Subcutaneous abdominal adipose tissue (tissue), 5 donors: Measurements from ENCODE around the gene TBC1D22B.

ENCODE experiments used
- H3K27ac ChIP-seq: one replicate; pipeline ENCODE4 v1.7.0; 2013; ENCODE audit warnings: low read depth, mild to moderate bottlenecking, inconsistent platforms, low read length, moderate library complexity
- H3K27me3 ChIP-seq, 5 donors: one replicate each; pipeline ENCODE4 v1.7.0; 2013; ENCODE audit warnings: low read length in 5 of 5, inconsistent platforms in 1 of 5; ENCODE audit not compliant: control insufficient read depth in 5 of 5, insufficient read depth in 4 of 5
- H3K36me3 ChIP-seq, 5 donors: one replicate each; pipeline ENCODE4 v1.7.0; 2013; ENCODE audit warnings: low read length in 5 of 5; ENCODE audit not compliant: control insufficient read depth in 5 of 5, insufficient read depth in 5 of 5
- H3K4me1 ChIP-seq, 5 donors: one replicate each; pipeline ENCODE4 v1.7.0; 2013; ENCODE audit warnings: low read length in 5 of 5, mild to moderate bottlenecking in 3 of 5, moderate library complexity in 1 of 5; ENCODE audit not compliant: control insufficient read depth in 5 of 5, insufficient read depth in 5 of 5
- H3K4me3 ChIP-seq, 5 donors: one replicate each; pipeline ENCODE4 v1.7.0; 2013; ENCODE audit warnings: low read length in 5 of 5, low read depth in 1 of 5
- H3K9ac ChIP-seq, 5 donors: one replicate each; pipeline ENCODE4 v1.7.0; 2013; ENCODE audit warnings: low read length in 5 of 5, mild to moderate bottlenecking in 4 of 5, moderate library complexity in 3 of 5
- H3K9me3 ChIP-seq, 5 donors: one replicate each; pipeline ENCODE4 v1.7.0; 2013; ENCODE audit warnings: low read length in 5 of 5; ENCODE audit not compliant: control insufficient read depth in 5 of 5
- donor health status: healthy.
- donor health status: healthy.
- donor health status: healthy.
- donor health status: healthy.
- donor health status: healthy.

The TBC1D22B gene

GRCh38 chr6:37362101-37362828 lies 104.7 kb downstream of the TBC1D22B start:
- no peaks in the 10 kb centered on the region for H3K4me1 ChIP-seq
- no peak overlapping the region for H3K9ac ChIP-seq
- no peaks in the 10 kb centered on the region for H3K27me3 ChIP-seq
- H3K4me3 ChIP-seq = no peak overlapping the region
- no peaks in the 10 kb centered on the region for H3K9me3 ChIP-seq
- no peak overlapping the region for H3K27ac ChIP-seq
- peaks cover 13 to 34% (median 25%) of the 10 kb centered on the region in 5 donors for H3K36me3 ChIP-seq

- Histone ChIP-seq H3K27ac (no peak overlapping the region), H3K27me3 (no peaks in the 10 kb centered on the region), H3K4me3 (no peak overlapping the region), H3K36me3 (peaks cover 28 to 56% (median 44%) of the 10 kb centered on the region in 5 donors), H3K9ac (no peak overlapping the region), H3K4me1 (peaks cover 0 to 6% (median 2%) of the 10 kb centered on the region in 5 donors), H3K9me3 (no peaks in the 10 kb centered on the region)
Measured at GRCh38 chr6:37365791-37366190, 108.2 kb downstream of the TBC1D22B start.

- Histone ChIP-seq H3K27me3 (no peaks in the 10 kb centered on the region), H3K36me3 (peaks cover 30 to 57% (median 45%) of the 10 kb centered on the region in 5 donors), H3K9me3 (no peaks in the 10 kb centered on the region), H3K27ac (no peak overlapping the region), H3K4me3 (no peak overlapping the region), H3K4me1 (peaks cover 0 to 6% (median 2%) of the 10 kb centered on the region in 5 donors), H3K9ac (no peak overlapping the region)
Measured at GRCh38 chr6:37366910-37367309, 109.3 kb downstream of the TBC1D22B start.

GRCh38 chr6:37368961-37369320 lies 111.4 kb downstream of the TBC1D22B start:
- peaks cover 0 to 6% (median 2%) of the 10 kb centered on the region in 5 donors for H3K4me1 ChIP-seq
- no peak overlapping the region for H3K9ac ChIP-seq
- no peak overlapping the region for H3K4me3 ChIP-seq
- peaks cover 30 to 43% (median 38%) of the 10 kb centered on the region in 5 donors for H3K36me3 ChIP-seq
- no peaks in the 10 kb centered on the region for H3K9me3 ChIP-seq
- no peak overlapping the region for H3K27ac ChIP-seq
- H3K27me3 ChIP-seq = no peaks in the 10 kb centered on the region

GRCh38 chr6:37369321-37370201 lies 112.0 kb downstream of the TBC1D22B start:
- Histone ChIP-seq H3K27me3 (no peaks in the 10 kb centered on the region), H3K27ac (no peak overlapping the region), H3K9me3 (no peaks in the 10 kb centered on the region), H3K4me3 (no peak overlapping the region), H3K4me1 (peaks cover 0 to 6% (median 2%) of the 10 kb centered on the region in 5 donors), H3K36me3 (peaks cover 32 to 46% (median 38%) of the 10 kb centered on the region in 5 donors), H3K9ac (no peak overlapping the region)

- Histone ChIP-seq H3K27me3 (no peaks in the 10 kb centered on the region), H3K9ac (no peak overlapping the region), H3K4me1 (peaks cover 0 to 6% (median 2%) of the 10 kb centered on the region in 5 donors), H3K4me3 (no peak overlapping the region), H3K9me3 (no peaks in the 10 kb centered on the region), H3K36me3 (peaks cover 33 to 58% (median 36%) of the 10 kb centered on the region in 5 donors), H3K27ac (no peak overlapping the region)
Measured at GRCh38 chr6:37371154-37372083, 113.8 kb downstream of the TBC1D22B start.

GRCh38 chr6:37372116-37372515 lies 114.5 kb downstream of the TBC1D22B start:
- H3K4me1 ChIP-seq = peaks cover 0 to 6% (median 2%) of the 10 kb centered on the region in 5 donors

GRCh38 chr6:37373822-37374471 lies 116.4 kb downstream of the TBC1D22B start:
- H3K27me3 ChIP-seq = no peaks in the 10 kb centered on the region
- no peaks in the 10 kb centered on the region for H3K9me3 ChIP-seq
- no peak overlapping the region for H3K27ac ChIP-seq
- H3K4me3 ChIP-seq = no peak overlapping the region
- H3K9ac ChIP-seq = no peak overlapping the region
- H3K4me1 ChIP-seq = peaks cover 0 to 6% (median 2%) of the 10 kb centered on the region in 5 donors
- peaks cover 36 to 66% (median 38%) of the 10 kb centered on the region in 5 donors for H3K36me3 ChIP-seq

More at GRCh38 chr6:37372116-37372515, 114.5 kb downstream of the TBC1D22B start:
- Histone ChIP-seq H3K27ac (no peak overlapping the region), H3K9me3 (no peaks in the 10 kb centered on the region), H3K27me3 (no peaks in the 10 kb centered on the region), H3K4me3 (no peak overlapping the region), H3K9ac (no peak overlapping the region), H3K36me3 (peaks cover 36 to 65% (median 41%) of the 10 kb centered on the region in 5 donors)

GRCh38 chr6:37375376-37375775 lies 117.8 kb downstream of the TBC1D22B start:
- H3K9me3 ChIP-seq = no peaks in the 10 kb centered on the region
- no peaks in the 10 kb centered on the region for H3K4me1 ChIP-seq
- no peak overlapping the region for H3K4me3 ChIP-seq
- no peak overlapping the region for H3K27ac ChIP-seq
- no peaks in the 10 kb centered on the region for H3K27me3 ChIP-seq
- H3K36me3 ChIP-seq = peaks cover 27 to 61% (median 32%) of the 10 kb centered on the region in 5 donors
- H3K9ac ChIP-seq = no peak overlapping the region
